GM12875 (cell line): ENCODE data around the gene CMTM5.

Experiments used
- H3K4me3 ChIP-seq: one replicate; pipeline ENCODE4 v1.5.1; 2011; ENCODE audit warnings: low read depth, low read length, control low read depth
- CTCF ChIP-seq: IDR thresholded peaks from 2 replicates; pipeline ENCODE4 v1.5.1; 2011; ENCODE audit warnings: low read depth, mild to moderate bottlenecking, control low read depth, inconsistent platforms, low read length, moderate library complexity, borderline replicate concordance; ENCODE audit not compliant: insufficient read depth

Gene CMTM5

GRCh38 chr14:23376482-23377197, at the start of gene CMTM5:
Gene CMTM5 (plus strand): TSS chr14:23377046. CDS start chr14:23377252, 206 bp downstream.
- H3K4me3 ChIP-seq: no peak within 1 kb of the TSS
- no peak for TF ChIP-seq CTCF

GRCh38 chr14:23327947-23328744, 48.7 kb upstream of the CMTM5 start:
- peak; percentile 73 for TF ChIP-seq CTCF
- no peak overlapping the region for H3K4me3 ChIP-seq

- no peak overlapping the region for H3K4me3 ChIP-seq
Measured at GRCh38 chr14:23335623-23336022, 41.2 kb upstream of the CMTM5 start.

GRCh38 chr14:23339506-23340268, 37.2 kb upstream of the CMTM5 start:
- H3K4me3 ChIP-seq: no peak overlapping the region
- no peak for TF ChIP-seq CTCF

More at GRCh38 chr14:23335623-23336022, 41.2 kb upstream of the CMTM5 start:
- TF ChIP-seq CTCF: no peak

GRCh38 chr14:23344481-23344880, 32.4 kb upstream of the CMTM5 start:
- no peak for TF ChIP-seq CTCF
- H3K4me3 ChIP-seq: no peak overlapping the region

- no peak overlapping the region for H3K4me3 ChIP-seq
- TF ChIP-seq CTCF: no peak
Measured at GRCh38 chr14:23345987-23346692, 30.7 kb upstream of the CMTM5 start.
